ENCODE data around the gene IQGAP3. TPM values are rescaled to one million over a fixed set of nuclear protein-coding genes. Genes with fewer than 3 reads are reported as not detected.

IQGAP3 gene
- polyA plus RNA-seq, 1 of the 3 experiments (the other 2 are of a cell fraction): 15.6 TPM

DNA sequence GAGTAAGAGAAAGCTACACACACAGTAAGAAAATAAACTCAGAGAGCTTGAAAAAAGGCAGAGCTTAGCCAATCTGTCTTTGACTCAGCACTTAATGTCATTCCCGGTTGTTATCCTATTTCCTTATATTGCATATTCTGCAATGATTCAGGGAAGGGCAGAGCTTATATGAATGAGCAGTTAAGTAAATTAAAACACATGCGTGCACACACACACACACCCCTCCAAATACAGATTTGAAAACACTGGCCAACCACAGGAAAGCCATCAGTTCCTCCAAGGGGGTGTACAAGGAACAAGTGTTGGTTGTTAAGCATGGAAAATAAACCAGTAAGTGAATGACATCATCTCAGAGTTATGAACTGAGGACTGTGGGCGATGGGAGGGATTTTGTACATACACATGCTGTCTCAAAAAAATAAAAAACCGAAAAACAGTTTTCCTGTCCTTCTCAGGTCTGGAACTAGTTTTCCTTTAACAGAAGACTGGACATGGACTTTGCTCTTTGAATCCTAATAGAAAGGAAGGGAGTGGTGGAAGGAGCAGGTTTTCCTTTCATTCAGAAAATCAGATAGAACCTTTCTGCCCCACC lies 1.0 kb downstream of the IQGAP3 start:
- ChIA-PET POLR2A (interaction anchor here (0.7 kb wide), 2 partner anchors 22 to 376 kb away, joined by 3 read pairs; no protein-coding TSS in a partner anchor), CTCF (interaction anchor here (0.8 to 2.5 kb wide), 10 partner anchors 12 to 186 kb away, joined by 3 to 13 read pairs (median 4); partner anchors contain the start of gene NAXE)
- Histone ChIP-seq H2AFZ (ENCODE audit: low read depth) (peak overlapping the region; percentile 68; the same call in 1 of the 2 replicates), H3F3A (replicated peaks; ENCODE audit: insufficient read depth) (peaks cover 14% of the 10 kb centered on the region), H3K27me3 (ENCODE audit: insufficient read depth) (no peaks in the 10 kb centered on the region), H3K4me1 (ENCODE audit: control insufficient read depth in 1 of 2, insufficient read depth in 2 of 2, low read depth in 1 of 2, low read length in 1 of 2) (peaks cover 7 to 15% of the 10 kb centered on the region in 2 experiments; a peak in 3 of 4 replicates), H3K4me3 (ENCODE audit: low read depth in 2 of 2, low read length in 1 of 2) (peak overlapping the region; percentile 67 to 72), H3K36me3 (replicated peaks in 1 of 2; ENCODE audit: control insufficient read depth in 1 of 2, insufficient read depth in 2 of 2, low read length in 1 of 2) (peaks cover 8% of the 10 kb centered on the region in 2 experiments), H3K9me2 (no peaks in the 10 kb centered on the region), H4K20me1 (ENCODE audit: insufficient read depth) (peaks cover 4% of the 10 kb centered on the region; the same call in 1 of the 2 replicates), H3K79me2 (ENCODE audit: insufficient read depth) (peaks cover 34% of the 10 kb centered on the region), H3K27ac (ENCODE audit: low read depth in 2 of 2, low read length in 1 of 2) (peak overlapping the region in 1 of 2 experiments; percentile 83; a peak in 2 of 4 replicates), H3K9ac (peak overlapping the region; percentile 72), H3K9me3 (no peaks in the 10 kb centered on the region), H3K4me2 (peak overlapping the region; percentile 83)
- no peak for DNase-seq
- WGBS (ENCODE audit: low lambda C conversion rate): 4% methylated on average over 4 of the region's 4 CpGs
- TF ChIP-seq YY1 (IDR thresholded peaks at IDR 0.05; ENCODE audit: low read depth): no peak
- no peak for TF ChIP-seq EP300 (IDR thresholded peaks at IDR 0.05; ENCODE audit: borderline replicate concordance in 1 of 2, low read depth in 1 of 2, low read length in 1 of 2)
- TF ChIP-seq TCF12 (IDR thresholded peaks at IDR 0.05): peak; percentile 48
- no peak for TF ChIP-seq SMC3 (IDR thresholded peaks at IDR 0.05; ENCODE audit: low read depth, low read length)
- TF ChIP-seq, protein P1, sequence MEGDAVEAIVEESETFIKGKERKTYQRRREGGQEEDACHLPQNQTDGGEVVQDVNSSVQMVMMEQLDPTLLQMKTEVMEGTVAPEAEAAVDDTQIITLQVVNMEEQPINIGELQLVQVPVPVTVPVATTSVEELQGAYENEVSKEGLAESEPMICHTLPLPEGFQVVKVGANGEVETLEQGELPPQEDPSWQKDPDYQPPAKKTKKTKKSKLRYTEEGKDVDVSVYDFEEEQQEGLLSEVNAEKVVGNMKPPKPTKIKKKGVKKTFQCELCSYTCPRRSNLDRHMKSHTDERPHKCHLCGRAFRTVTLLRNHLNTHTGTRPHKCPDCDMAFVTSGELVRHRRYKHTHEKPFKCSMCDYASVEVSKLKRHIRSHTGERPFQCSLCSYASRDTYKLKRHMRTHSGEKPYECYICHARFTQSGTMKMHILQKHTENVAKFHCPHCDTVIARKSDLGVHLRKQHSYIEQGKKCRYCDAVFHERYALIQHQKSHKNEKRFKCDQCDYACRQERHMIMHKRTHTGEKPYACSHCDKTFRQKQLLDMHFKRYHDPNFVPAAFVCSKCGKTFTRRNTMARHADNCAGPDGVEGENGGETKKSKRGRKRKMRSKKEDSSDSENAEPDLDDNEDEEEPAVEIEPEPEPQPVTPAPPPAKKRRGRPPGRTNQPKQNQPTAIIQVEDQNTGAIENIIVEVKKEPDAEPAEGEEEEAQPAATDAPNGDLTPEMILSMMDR (IDR thresholded peaks at IDR 0.05): no peak
- no peak for TF ChIP-seq NRF1 (IDR thresholded peaks at IDR 0.05; ENCODE audit: low read depth, low read length)
- TF ChIP-seq RCOR1 (IDR thresholded peaks at IDR 0.05; ENCODE audit: low read length): no peak
- TF ChIP-seq TAF1 (IDR thresholded peaks at IDR 0.05; ENCODE audit: borderline replicate concordance, low read depth, low read length): 0 out of 2 replicates have a peak, but pooled peaks have one; percentile 17
- TF ChIP-seq GABPA (IDR thresholded peaks at IDR 0.05; ENCODE audit: low read depth): no peak; the same call in 1 of the 2 replicates
- TF ChIP-seq RXRA (IDR thresholded peaks at IDR 0.05; ENCODE audit: borderline replicate concordance, low read depth): no peak
- TF ChIP-seq, protein P2, sequence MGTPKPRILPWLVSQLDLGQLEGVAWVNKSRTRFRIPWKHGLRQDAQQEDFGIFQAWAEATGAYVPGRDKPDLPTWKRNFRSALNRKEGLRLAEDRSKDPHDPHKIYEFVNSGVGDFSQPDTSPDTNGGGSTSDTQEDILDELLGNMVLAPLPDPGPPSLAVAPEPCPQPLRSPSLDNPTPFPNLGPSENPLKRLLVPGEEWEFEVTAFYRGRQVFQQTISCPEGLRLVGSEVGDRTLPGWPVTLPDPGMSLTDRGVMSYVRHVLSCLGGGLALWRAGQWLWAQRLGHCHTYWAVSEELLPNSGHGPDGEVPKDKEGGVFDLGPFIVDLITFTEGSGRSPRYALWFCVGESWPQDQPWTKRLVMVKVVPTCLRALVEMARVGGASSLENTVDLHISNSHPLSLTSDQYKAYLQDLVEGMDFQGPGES (IDR thresholded peaks at IDR 0.05; ENCODE audit: low read depth, low read length): no peak
- peak; percentile 42; the same call in 1 of the 2 replicates for TF ChIP-seq SIN3A (IDR thresholded peaks at IDR 0.05; ENCODE audit: borderline replicate concordance, low read depth, low read length)
- TF ChIP-seq, protein P3, sequence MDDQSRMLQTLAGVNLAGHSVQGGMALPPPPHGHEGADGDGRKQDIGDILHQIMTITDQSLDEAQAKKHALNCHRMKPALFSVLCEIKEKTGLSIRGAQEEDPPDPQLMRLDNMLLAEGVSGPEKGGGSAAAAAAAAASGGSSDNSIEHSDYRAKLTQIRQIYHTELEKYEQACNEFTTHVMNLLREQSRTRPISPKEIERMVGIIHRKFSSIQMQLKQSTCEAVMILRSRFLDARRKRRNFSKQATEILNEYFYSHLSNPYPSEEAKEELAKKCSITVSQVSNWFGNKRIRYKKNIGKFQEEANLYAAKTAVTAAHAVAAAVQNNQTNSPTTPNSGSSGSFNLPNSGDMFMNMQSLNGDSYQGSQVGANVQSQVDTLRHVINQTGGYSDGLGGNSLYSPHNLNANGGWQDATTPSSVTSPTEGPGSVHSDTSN (IDR thresholded peaks at IDR 0.05): peak; percentile 48; the same call in 1 of the 2 replicates
- peak; percentile 18; the same call in 1 of the 2 replicates for TF ChIP-seq FOSL2 (IDR thresholded peaks at IDR 0.05; ENCODE audit: borderline replicate concordance, low read depth)
- no peak for TF ChIP-seq MXI1 (IDR thresholded peaks at IDR 0.05; ENCODE audit: low read depth, low read length)
- TF ChIP-seq, protein P4, sequence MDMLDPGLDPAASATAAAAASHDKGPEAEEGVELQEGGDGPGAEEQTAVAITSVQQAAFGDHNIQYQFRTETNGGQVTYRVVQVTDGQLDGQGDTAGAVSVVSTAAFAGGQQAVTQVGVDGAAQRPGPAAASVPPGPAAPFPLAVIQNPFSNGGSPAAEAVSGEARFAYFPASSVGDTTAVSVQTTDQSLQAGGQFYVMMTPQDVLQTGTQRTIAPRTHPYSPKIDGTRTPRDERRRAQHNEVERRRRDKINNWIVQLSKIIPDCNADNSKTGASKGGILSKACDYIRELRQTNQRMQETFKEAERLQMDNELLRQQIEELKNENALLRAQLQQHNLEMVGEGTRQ (IDR thresholded peaks at IDR 0.05; ENCODE audit: borderline replicate concordance, low read depth, low read length): no peak
- TF ChIP-seq POLR2AphosphoS5 (IDR thresholded peaks at IDR 0.05; ENCODE audit: low read depth, low read length): no peak
- TF ChIP-seq, protein P5, sequence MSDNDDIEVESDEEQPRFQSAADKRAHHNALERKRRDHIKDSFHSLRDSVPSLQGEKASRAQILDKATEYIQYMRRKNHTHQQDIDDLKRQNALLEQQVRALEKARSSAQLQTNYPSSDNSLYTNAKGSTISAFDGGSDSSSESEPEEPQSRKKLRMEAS (IDR thresholded peaks at IDR 0.05; ENCODE audit: low read depth): no peak; the same call in 1 of the 2 replicates
- TF ChIP-seq TEAD4 (IDR thresholded peaks at IDR 0.05; ENCODE audit: borderline replicate concordance, insufficient read depth): no peak
- no peak for TF ChIP-seq FOXM1 (IDR thresholded peaks at IDR 0.05; ENCODE audit: low read depth)
- TF ChIP-seq RAD21 (IDR thresholded peaks at IDR 0.05; ENCODE audit: low read length): no peak
- TF ChIP-seq CHD2 (IDR thresholded peaks at IDR 0.05; ENCODE audit: low read length, partially characterized antibody): no peak
- TF ChIP-seq, protein P6, sequence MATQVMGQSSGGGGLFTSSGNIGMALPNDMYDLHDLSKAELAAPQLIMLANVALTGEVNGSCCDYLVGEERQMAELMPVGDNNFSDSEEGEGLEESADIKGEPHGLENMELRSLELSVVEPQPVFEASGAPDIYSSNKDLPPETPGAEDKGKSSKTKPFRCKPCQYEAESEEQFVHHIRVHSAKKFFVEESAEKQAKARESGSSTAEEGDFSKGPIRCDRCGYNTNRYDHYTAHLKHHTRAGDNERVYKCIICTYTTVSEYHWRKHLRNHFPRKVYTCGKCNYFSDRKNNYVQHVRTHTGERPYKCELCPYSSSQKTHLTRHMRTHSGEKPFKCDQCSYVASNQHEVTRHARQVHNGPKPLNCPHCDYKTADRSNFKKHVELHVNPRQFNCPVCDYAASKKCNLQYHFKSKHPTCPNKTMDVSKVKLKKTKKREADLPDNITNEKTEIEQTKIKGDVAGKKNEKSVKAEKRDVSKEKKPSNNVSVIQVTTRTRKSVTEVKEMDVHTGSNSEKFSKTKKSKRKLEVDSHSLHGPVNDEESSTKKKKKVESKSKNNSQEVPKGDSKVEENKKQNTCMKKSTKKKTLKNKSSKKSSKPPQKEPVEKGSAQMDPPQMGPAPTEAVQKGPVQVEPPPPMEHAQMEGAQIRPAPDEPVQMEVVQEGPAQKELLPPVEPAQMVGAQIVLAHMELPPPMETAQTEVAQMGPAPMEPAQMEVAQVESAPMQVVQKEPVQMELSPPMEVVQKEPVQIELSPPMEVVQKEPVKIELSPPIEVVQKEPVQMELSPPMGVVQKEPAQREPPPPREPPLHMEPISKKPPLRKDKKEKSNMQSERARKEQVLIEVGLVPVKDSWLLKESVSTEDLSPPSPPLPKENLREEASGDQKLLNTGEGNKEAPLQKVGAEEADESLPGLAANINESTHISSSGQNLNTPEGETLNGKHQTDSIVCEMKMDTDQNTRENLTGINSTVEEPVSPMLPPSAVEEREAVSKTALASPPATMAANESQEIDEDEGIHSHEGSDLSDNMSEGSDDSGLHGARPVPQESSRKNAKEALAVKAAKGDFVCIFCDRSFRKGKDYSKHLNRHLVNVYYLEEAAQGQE (IDR thresholded peaks at IDR 0.05; ENCODE audit: low read depth, low read length): no peak
- TF ChIP-seq FOXJ3 (CRISPR knock-in tag; IDR thresholded peaks at IDR 0.05): no peak
- TF ChIP-seq JUND (IDR thresholded peaks at IDR 0.05): peak; percentile 26; the same call in 1 of the 2 replicates
